ENCODE data around the gene AFDN. TPM values are rescaled to one million over a fixed set of nuclear protein-coding genes. Genes with fewer than 3 reads are reported as not detected.

Gene AFDN
- total RNA-seq, 2 donors from 2014 or later: 214 to 239 TPM

GRCh38 chr6:167957626-167958025 lies 130.9 kb downstream of the AFDN start:
- Mint-ChIP-seq H3K27ac (no peak overlapping the region), H3K36me3 (ENCODE audit: low read depth) (peaks cover 35% of the 10 kb centered on the region), H3K9me3 (no peaks in the 10 kb centered on the region), H3K27me3 (ENCODE audit: insufficient read depth) (no peaks in the 10 kb centered on the region), H3K4me3 (no peak overlapping the region), H3K4me1 (peaks cover 8% of the 10 kb centered on the region)
- H3K9ac ChIP-seq (ENCODE audit: extremely low read depth, low read length, poor library complexity, severe bottlenecking): no peak overlapping the region
- H3K36me3 ChIP-seq (ENCODE audit: control insufficient read depth, insufficient read depth, low read length): peaks cover 68% of the 10 kb centered on the region
- H3K27me3 ChIP-seq (ENCODE audit: control insufficient read depth, insufficient read depth, low read length, poor library complexity, severe bottlenecking): no peaks in the 10 kb centered on the region
- WGBS, 2 experiments (ENCODE audit: insufficient coverage in 1 of 2, insufficient read length in 1 of 2): 96 to 97% methylated on average over 6 of the region's 6 CpGs
- H3K4me3 ChIP-seq (ENCODE audit: low read length): no peak overlapping the region
- DNase-seq: no peak
- no peak overlapping the region for H3K27ac ChIP-seq (ENCODE audit: low read depth, low read length)
- no peaks in the 10 kb centered on the region for H3K9me3 ChIP-seq (ENCODE audit: control insufficient read depth, low read length)
- peaks cover 4% of the 10 kb centered on the region for H3K4me1 ChIP-seq (ENCODE audit: control insufficient read depth, insufficient read depth, low read length)
- no peak for TF ChIP-seq CTCF (conservative IDR thresholded peaks at IDR 0.05)

- H3K36me3 Mint-ChIP-seq (ENCODE audit: low read depth): peaks cover 56% of the 10 kb centered on the region
These were observed 133.9 kb downstream of the AFDN start for GRCh38 chr6:167960579-167960978.

GRCh38 chr6:167962711-167963110 lies 136.0 kb downstream of the AFDN start:
- H3K9me3 Mint-ChIP-seq: no peaks in the 10 kb centered on the region
- H3K36me3 ChIP-seq (ENCODE audit: control insufficient read depth, insufficient read depth, low read length): peaks cover 70% of the 10 kb centered on the region
- WGBS, 2 experiments (ENCODE audit: insufficient coverage in 1 of 2, insufficient read length in 1 of 2): 94 to 95% methylated on average over 4 to 5 of the region's 5 CpGs
- no peaks in the 10 kb centered on the region for H3K27me3 ChIP-seq (ENCODE audit: control insufficient read depth, insufficient read depth, low read length, poor library complexity, severe bottlenecking)
- H3K4me1 Mint-ChIP-seq: peaks cover 34% of the 10 kb centered on the region
- no peak overlapping the region for H3K9ac ChIP-seq (ENCODE audit: extremely low read depth, low read length, poor library complexity, severe bottlenecking)
- H3K9me3 ChIP-seq (ENCODE audit: control insufficient read depth, low read length): peaks cover 8% of the 10 kb centered on the region
- H3K27ac ChIP-seq (ENCODE audit: low read depth, low read length): no peak overlapping the region
- DNase-seq: no peak
- no peaks in the 10 kb centered on the region for H3K27me3 Mint-ChIP-seq (ENCODE audit: insufficient read depth)
- H3K4me1 ChIP-seq (ENCODE audit: control insufficient read depth, insufficient read depth, low read length): peaks cover 7% of the 10 kb centered on the region
- no peak overlapping the region for H3K4me3 Mint-ChIP-seq
- H3K36me3 Mint-ChIP-seq (ENCODE audit: low read depth): peaks cover 59% of the 10 kb centered on the region
- no peak overlapping the region for H3K27ac Mint-ChIP-seq
- no peak overlapping the region for H3K4me3 ChIP-seq (ENCODE audit: low read length)
- no peak for TF ChIP-seq CTCF (conservative IDR thresholded peaks at IDR 0.05)

More at GRCh38 chr6:167960579-167960978, 133.9 kb downstream of the AFDN start:
- no peak for DNase-seq
- Histone ChIP-seq H3K4me1 (ENCODE audit: control insufficient read depth, insufficient read depth, low read length) (peaks cover 7% of the 10 kb centered on the region), H3K9ac (ENCODE audit: extremely low read depth, low read length, poor library complexity, severe bottlenecking) (no peak overlapping the region), H3K4me3 (ENCODE audit: low read length) (no peak overlapping the region), H3K9me3 (ENCODE audit: control insufficient read depth, low read length) (no peaks in the 10 kb centered on the region), H3K27ac (ENCODE audit: low read depth, low read length) (no peak overlapping the region), H3K36me3 (ENCODE audit: control insufficient read depth, insufficient read depth, low read length) (peaks cover 68% of the 10 kb centered on the region), H3K27me3 (ENCODE audit: control insufficient read depth, insufficient read depth, low read length, poor library complexity, severe bottlenecking) (no peaks in the 10 kb centered on the region)
- TF ChIP-seq CTCF (conservative IDR thresholded peaks at IDR 0.05): no peak
- Mint-ChIP-seq H3K4me1 (peaks cover 29% of the 10 kb centered on the region), H3K4me3 (no peak overlapping the region), H3K27ac (no peak overlapping the region), H3K9me3 (no peaks in the 10 kb centered on the region), H3K27me3 (ENCODE audit: insufficient read depth) (no peaks in the 10 kb centered on the region)
- 94 to 100% methylated on average over 1 to 5 of the region's 5 CpGs for WGBS, 2 experiments (ENCODE audit: insufficient coverage in 1 of 2, insufficient read length in 1 of 2)

Measured in endodermal cell (in vitro differentiated cells).